PFSK-1 (cell line): Measurements from ENCODE around the gene AUTS2.

Source experiments
- FOXP2 ChIP-seq: optimal IDR thresholded peaks from 2 replicates; pipeline ENCODE3; 2011; ENCODE audit warnings: borderline replicate concordance, control low read depth, inconsistent platforms; ENCODE audit not compliant: insufficient read depth; ENCODE audit errors: extremely low read length, extremely low read depth
- POLR2AphosphoS5 ChIP-seq: IDR thresholded peaks from 2 replicates; pipeline ENCODE4 v1.6.1; 2012; ENCODE audit warnings: low read depth, mild to moderate bottlenecking, control low read depth, low read length, moderate library complexity
- REST ChIP-seq, 2 experiments: IDR thresholded peaks; 2 replicates each; pipeline versions ENCODE4 v1.6.1 to v1.8.0; 2011 to 2012; ENCODE audit warnings: low read depth in 2 of 2, low read length in 2 of 2, control low read depth in 1 of 2, inconsistent platforms in 1 of 2, mild to moderate bottlenecking in 1 of 2, moderate library complexity in 1 of 2; ENCODE audit not compliant: insufficient read depth in 1 of 2
- SIN3A ChIP-seq: IDR thresholded peaks from 2 replicates; pipeline ENCODE4 v1.6.1; 2012; ENCODE audit warnings: mild to moderate bottlenecking, low read length, moderate library complexity, borderline replicate concordance; ENCODE audit not compliant: insufficient read depth

DNA sequence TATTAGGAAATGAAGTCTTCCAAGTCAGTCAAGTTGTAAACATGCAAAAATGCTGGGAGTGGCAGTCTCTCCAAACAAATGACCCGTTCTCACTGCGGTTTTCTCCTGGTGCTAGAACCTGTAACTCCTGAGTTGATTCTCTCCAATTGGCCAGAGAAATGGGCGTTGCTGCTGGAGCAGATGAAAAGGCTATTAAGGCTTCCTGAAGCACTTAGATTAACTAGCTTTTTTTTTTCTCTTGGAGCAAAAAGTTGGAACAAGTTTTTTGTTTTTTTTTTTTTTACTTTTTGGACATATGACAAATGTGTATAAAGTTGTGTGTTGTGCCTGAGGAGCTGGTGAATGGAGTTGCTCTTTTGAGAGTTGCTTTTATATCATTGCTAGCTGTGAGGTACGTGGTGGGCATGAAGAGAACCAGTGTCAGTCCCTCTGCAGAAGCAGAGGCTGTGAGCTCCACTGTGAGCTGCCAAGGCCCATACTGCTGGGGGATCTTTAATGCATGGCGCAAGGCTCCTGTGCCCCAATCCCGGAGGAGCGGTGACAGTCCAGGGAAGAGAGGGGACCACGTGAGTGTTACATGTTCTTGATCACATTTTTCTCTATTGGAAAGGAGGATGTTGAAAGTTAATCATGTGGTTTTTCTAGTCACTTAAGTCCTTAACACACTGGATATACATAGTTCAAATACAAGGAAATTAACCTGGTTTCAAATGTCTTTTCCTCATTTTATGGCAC is 1140.0 kb downstream of the AUTS2 start:
- TF ChIP-seq POLR2AphosphoS5 (no peak), FOXP2 (no peak), REST (IDR thresholded peaks at IDR 0.05; ENCODE audit: insufficient read depth in 1 of 2, low read depth in 2 of 2, low read length in 2 of 2) (no peak), SIN3A (no peak)
